MM.1S (cell line): Measurements from ENCODE around the gene SLC29A1.

ENCODE experiments used
- EZH2 ChIP-seq: fragments of 300-600 bp; sonication (generic); optimal IDR thresholded peaks from 2 replicates; pipeline ENCODE3; 2017; ENCODE audit warnings: low read depth, mild to moderate bottlenecking, antibody characterized with exemption, low read length, mixed read lengths
- EZH2phosphoT487 ChIP-seq: fragments of 300-600 bp; sonication (generic); IDR thresholded peaks from 2 replicates; pipeline ENCODE4 v1.6.1; 2018; ENCODE audit warnings: antibody characterized with exemption, low read length
- TF ChIP-seq, protein P1 (sequence below): fragments of 300-600 bp; sonication (generic); IDR thresholded peaks from 2 replicates; pipeline ENCODE4 v1.5.1; 2016; ENCODE audit warnings: antibody characterized with exemption, low read length, mixed read lengths

DNA sequence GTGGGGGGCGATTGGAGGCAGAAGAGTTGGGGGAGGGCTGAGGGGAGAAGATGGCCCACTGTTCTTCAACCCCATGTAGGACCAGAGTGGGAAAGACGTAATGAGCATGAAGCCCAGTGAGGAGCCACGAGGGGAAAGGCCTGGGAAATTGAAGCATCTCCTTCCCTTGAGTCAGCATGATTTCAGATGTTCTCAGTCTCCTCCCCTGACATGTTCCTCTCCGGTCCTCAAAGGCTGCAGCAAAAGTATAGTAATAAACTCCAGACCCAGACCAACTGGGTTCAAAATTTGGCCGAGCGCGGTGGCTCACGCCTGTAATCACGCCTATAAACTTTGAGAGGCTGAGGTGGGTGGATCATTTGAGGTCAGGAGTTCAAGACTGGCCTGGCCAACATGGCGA lies 43.9 kb downstream of the SLC29A1 start:
- TF ChIP-seq, protein P1, sequence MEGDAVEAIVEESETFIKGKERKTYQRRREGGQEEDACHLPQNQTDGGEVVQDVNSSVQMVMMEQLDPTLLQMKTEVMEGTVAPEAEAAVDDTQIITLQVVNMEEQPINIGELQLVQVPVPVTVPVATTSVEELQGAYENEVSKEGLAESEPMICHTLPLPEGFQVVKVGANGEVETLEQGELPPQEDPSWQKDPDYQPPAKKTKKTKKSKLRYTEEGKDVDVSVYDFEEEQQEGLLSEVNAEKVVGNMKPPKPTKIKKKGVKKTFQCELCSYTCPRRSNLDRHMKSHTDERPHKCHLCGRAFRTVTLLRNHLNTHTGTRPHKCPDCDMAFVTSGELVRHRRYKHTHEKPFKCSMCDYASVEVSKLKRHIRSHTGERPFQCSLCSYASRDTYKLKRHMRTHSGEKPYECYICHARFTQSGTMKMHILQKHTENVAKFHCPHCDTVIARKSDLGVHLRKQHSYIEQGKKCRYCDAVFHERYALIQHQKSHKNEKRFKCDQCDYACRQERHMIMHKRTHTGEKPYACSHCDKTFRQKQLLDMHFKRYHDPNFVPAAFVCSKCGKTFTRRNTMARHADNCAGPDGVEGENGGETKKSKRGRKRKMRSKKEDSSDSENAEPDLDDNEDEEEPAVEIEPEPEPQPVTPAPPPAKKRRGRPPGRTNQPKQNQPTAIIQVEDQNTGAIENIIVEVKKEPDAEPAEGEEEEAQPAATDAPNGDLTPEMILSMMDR = no peak
- TF ChIP-seq EZH2 (no peak), EZH2phosphoT487 (no peak)
